H1 (cell line): ENCODE results near the gene HS3ST5. TPM values are rescaled to one million over a fixed set of nuclear protein-coding genes. Genes with fewer than 3 reads are reported as not detected.

Source experiments
- CHD2 ChIP-seq: IDR thresholded peaks from 2 replicates; pipeline ENCODE4 v1.6.1; 2012; ENCODE audit warnings: low read length, improper control_type of control experiment
- KDM5A ChIP-seq: fragments of 200-600 bp; IDR thresholded peaks from 2 replicates; pipeline ENCODE4 v1.7.1; 2012; ENCODE audit warnings: mild to moderate bottlenecking, low read length, inconsistent platforms, mixed read lengths
- NRF1 ChIP-seq: IDR thresholded peaks from 2 replicates; pipeline ENCODE4 v1.6.1; 2011; ENCODE audit warnings: mild to moderate bottlenecking, low read depth, low read length, improper control_type of control experiment
- SP1 ChIP-seq: IDR thresholded peaks from 2 replicates; pipeline ENCODE4 v1.6.1; 2011; ENCODE audit warnings: low read depth, low read length
- polyA plus RNA-seq, 7 experiments: library from polyadenylated mRNA; depleted of rRNA in 3 of 7; stranded (reverse) in 5 of 7; unstranded in 2 of 7; fragments of >200 nt in 5 of 7; fragments of 200-250 nt in 2 of 7; gene quantifications; 1 replicate in 5 of 7; 2 replicates in 1 of 7; 4 replicates in 1 of 7; pipeline versions ENCODE4 v1.2.1 to v1.2.3, GENCODE V29; 2011 to 2013; ENCODE audit warnings: missing spikeins in 2 of 7, mixed read lengths in 2 of 7
- small RNA-seq: library from polyadenylated mRNA; stranded (forward); fragments of <200 nt; extraction: miRNeasy Mini kit (QIAGEN cat#:217004); gene quantifications from one replicate; pipeline ENCODE3, GENCODE V24; 2013; ENCODE audit not compliant: insufficient read depth
- total RNA-seq: library from RNA; stranded (reverse); fragmentation: NEBNext Ultra II Directional; extraction: Animal tissue kit (Norgen Biotek cat#: 25700); gene quantifications from 2 replicates; pipeline ENCODE4 v1.2.1, GENCODE V29; 2021
- TF ChIP-seq, protein P1 (sequence below), 3 experiments: IDR thresholded peaks; 1 replicate in 2 of 3; 2 replicates in 1 of 3; pipeline versions ENCODE4 v1.5.1 to v1.6.1; 2011; ENCODE audit warnings: low read length in 3 of 3, mild to moderate bottlenecking in 3 of 3, inconsistent platforms in 2 of 3, low read depth in 1 of 3, moderate library complexity in 1 of 3; ENCODE audit not compliant: insufficient read depth in 1 of 3; ENCODE audit errors: control extremely low read depth in 1 of 3
- TF ChIP-seq, protein P2 (sequence below): IDR thresholded peaks from 2 replicates; pipeline ENCODE4 v1.6.1; 2011; ENCODE audit warnings: low read depth, mild to moderate bottlenecking, low read length; ENCODE audit not compliant: insufficient read depth

Gene HS3ST5
- total and polyA plus RNA-seq, 2 of the 8 experiments (the other 6 are each of a cell fraction or from before 2014, with no cell fraction given) = 1.2 to 9.9 TPM

DNA sequence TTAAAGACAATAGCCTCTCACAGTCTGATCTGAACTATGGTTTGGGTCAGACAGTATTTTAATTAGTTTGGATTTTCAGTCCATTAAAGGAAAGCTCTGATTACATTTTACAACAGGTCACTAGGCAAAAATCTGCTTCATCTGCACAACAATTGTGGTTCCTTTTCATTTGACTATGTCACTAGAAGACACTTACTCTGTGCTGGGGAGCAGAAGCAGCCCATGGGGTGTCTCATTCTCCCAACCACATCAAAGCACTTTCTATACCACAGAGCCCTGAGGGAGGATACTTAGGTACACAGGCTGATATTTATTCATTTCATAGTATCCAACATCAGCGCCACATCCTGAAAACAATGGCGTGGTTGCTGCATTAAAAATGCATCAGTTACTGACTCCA is 335.3 kb downstream of the HS3ST5 start (continued):
- TF ChIP-seq, protein P1, sequence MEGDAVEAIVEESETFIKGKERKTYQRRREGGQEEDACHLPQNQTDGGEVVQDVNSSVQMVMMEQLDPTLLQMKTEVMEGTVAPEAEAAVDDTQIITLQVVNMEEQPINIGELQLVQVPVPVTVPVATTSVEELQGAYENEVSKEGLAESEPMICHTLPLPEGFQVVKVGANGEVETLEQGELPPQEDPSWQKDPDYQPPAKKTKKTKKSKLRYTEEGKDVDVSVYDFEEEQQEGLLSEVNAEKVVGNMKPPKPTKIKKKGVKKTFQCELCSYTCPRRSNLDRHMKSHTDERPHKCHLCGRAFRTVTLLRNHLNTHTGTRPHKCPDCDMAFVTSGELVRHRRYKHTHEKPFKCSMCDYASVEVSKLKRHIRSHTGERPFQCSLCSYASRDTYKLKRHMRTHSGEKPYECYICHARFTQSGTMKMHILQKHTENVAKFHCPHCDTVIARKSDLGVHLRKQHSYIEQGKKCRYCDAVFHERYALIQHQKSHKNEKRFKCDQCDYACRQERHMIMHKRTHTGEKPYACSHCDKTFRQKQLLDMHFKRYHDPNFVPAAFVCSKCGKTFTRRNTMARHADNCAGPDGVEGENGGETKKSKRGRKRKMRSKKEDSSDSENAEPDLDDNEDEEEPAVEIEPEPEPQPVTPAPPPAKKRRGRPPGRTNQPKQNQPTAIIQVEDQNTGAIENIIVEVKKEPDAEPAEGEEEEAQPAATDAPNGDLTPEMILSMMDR (IDR thresholded peaks at IDR 0.05; ENCODE audit: control extremely low read depth in 1 of 3, insufficient read depth in 1 of 3, low read depth in 1 of 3, low read length in 3 of 3) = no peak
- TF ChIP-seq KDM5A (no peak), SP1 (no peak), NRF1 (no peak), CHD2 (no peak)
- TF ChIP-seq, protein P2, sequence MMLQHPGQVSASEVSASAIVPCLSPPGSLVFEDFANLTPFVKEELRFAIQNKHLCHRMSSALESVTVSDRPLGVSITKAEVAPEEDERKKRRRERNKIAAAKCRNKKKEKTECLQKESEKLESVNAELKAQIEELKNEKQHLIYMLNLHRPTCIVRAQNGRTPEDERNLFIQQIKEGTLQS = no peak

Small RNAs within 50 kb of the gene (small RNA-seq; reads per million reads assigned to genes)
- not detected for gene RNA5SP213
